Measurements from ENCODE around the gene LANCL2.

Gene LANCL2

DNA sequence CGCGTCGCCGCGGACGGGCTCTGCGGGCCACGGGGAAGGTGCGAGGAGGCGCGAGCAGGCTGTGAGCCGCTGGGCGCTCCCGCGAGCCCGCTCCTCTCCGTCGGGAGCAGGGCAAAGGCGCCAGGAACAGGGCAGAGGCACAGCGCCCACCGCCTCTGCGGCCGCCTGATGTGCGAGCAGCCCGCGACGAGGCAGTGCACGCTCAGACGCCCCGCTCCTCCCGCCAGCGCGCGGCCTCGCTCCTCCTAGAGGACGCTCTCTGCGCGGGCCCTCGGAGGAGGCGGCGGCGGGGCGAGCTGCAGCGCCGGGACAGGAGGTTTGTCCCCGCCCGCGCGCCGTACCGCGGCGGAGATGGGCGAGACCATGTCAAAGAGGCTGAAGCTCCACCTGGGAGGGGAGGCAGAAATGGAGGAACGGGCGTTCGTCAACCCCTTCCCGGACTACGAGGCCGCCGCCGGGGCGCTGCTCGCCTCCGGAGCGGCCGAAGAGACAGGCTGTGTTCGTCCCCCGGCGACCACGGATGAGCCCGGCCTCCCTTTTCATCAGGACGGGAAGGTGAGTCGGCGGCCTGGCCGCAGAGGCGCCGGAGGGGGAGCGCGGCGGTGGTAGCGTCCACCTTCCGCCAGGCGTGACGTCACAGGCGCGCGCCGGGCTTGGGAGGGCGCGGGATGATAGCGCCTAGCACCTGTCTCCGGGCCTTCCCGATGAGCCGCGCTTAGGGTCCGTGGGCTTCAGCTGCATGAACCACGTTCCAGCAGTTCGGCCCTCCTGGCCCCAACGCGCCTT is 731 bp downstream of the LANCL2 start:
- Histone ChIP-seq H2BK15ac (ENCODE audit: low read length) (peak overlapping the region; percentile 14), H3K79me1 (ENCODE audit: low read depth, low read length) (peaks cover 5% of the 10 kb centered on the region), H3K4me2 (ENCODE audit: insufficient read depth, low read length, poor library complexity, severe bottlenecking) (peak overlapping the region; percentile 64), H3K9ac (ENCODE audit: low read depth, low read length, poor library complexity) (peak overlapping the region; percentile 97), H2BK5ac (ENCODE audit: low read length) (peak overlapping the region; percentile 96), H3K14ac (ENCODE audit: low read length) (peak overlapping the region; percentile 92), H3K9me3 (replicated peaks in 1 of 2; ENCODE audit: control insufficient read depth in 2 of 2, insufficient read depth in 1 of 2, low read depth in 1 of 2, low read length in 2 of 2) (no peaks in the 10 kb centered on the region), H4K8ac (ENCODE audit: low read depth, low read length) (no peak overlapping the region), H3K4me1 (ENCODE audit: control insufficient read depth in 2 of 2, insufficient read depth in 1 of 2, low read depth in 1 of 2, low read length in 2 of 2) (peaks cover 3 to 5% of the 10 kb centered on the region in 2 donors), H3K18ac (ENCODE audit: low read length) (peak overlapping the region; percentile 99), H3K4ac (ENCODE audit: low read length) (no peak overlapping the region), H4K91ac (ENCODE audit: low read depth, low read length, poor library complexity) (peak overlapping the region; percentile 76), H2AFZ (ENCODE audit: low read length) (peak overlapping the region; percentile 99), H2AK5ac (ENCODE audit: low read depth, low read length) (no peak overlapping the region), H3K27ac (replicated peaks; ENCODE audit: low read length) (peak overlapping the region; percentile 99), H3K23ac (ENCODE audit: low read depth, low read length, poor library complexity) (peak overlapping the region; percentile 98), H3K27me3 (ENCODE audit: control insufficient read depth in 3 of 3, insufficient read depth in 3 of 3, low read depth in 1 of 3, low read length in 3 of 3) (no peaks in the 10 kb centered on the region), H2BK12ac (ENCODE audit: low read length) (no peak overlapping the region), H2BK120ac (ENCODE audit: low read depth, low read length) (peak overlapping the region; percentile 90), H3K4me3 (ENCODE audit: low read length in 2 of 2) (peak overlapping the region; percentile 74 to 97), H3K36me3 (replicated peaks in 1 of 2; ENCODE audit: control insufficient read depth in 2 of 2, insufficient read depth in 2 of 2, low read length in 2 of 2) (peaks cover 0 to 9% of the 10 kb centered on the region in 2 donors)
- peak; percentile 97 for DNase-seq (ENCODE audit: low spot score)
- no CpG with 5 or more reads among the region's 101 CpGs for WGBS, 2 donors (ENCODE audit: extremely low coverage in 2 of 2, insufficient read length in 2 of 2, insufficient replicate concordance in 1 of 2)

DNA sequence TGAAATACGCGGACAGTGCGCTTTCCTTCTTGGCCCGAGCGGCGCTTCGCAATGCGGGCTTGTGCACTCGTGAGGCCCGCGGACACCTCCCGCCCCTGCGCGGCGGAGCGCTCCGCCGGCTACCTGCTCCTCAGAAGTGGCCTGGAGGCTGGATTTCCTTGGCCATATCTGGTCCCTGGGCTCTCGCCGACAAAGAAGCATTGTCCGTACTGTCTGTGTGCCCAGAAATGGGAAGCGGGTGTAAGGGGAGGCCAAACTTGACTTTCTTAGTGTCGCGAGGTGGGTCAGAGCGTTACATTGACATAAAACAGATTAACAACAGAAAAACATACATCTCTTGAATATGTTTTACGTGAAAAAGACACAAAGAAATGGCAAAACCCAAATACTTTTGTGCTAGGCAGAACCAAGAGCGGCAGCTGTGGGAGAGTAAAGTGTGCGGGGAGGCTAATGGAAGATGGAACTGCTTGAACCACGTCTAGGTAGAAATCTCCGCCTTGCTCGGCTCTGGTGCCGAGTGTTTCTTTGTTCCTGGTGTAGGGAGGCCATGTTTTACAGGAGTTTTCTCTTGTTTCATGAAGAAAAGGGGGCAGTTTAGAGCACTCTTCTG is 1.4 kb downstream of the LANCL2 start:
- Histone ChIP-seq H2AFZ (ENCODE audit: low read length) (peak overlapping the region; percentile 99), H2BK15ac (ENCODE audit: low read length) (no peak overlapping the region), H3K27ac (replicated peaks; ENCODE audit: low read length) (peak overlapping the region; percentile 77), H3K9me3 (replicated peaks in 1 of 2; ENCODE audit: control insufficient read depth in 2 of 2, insufficient read depth in 1 of 2, low read depth in 1 of 2, low read length in 2 of 2) (no peaks in the 10 kb centered on the region), H3K79me1 (ENCODE audit: low read depth, low read length) (peaks cover 5% of the 10 kb centered on the region), H3K23ac (ENCODE audit: low read depth, low read length, poor library complexity) (peak overlapping the region; percentile 98), H3K9ac (ENCODE audit: low read depth, low read length, poor library complexity) (peak overlapping the region; percentile 97), H3K4me1 (ENCODE audit: control insufficient read depth in 2 of 2, insufficient read depth in 1 of 2, low read depth in 1 of 2, low read length in 2 of 2) (peaks cover 3 to 5% of the 10 kb centered on the region in 2 donors), H2BK12ac (ENCODE audit: low read length) (no peak overlapping the region), H2BK5ac (ENCODE audit: low read length) (peak overlapping the region; percentile 93), H3K4ac (ENCODE audit: low read length) (no peak overlapping the region), H3K4me3 (ENCODE audit: low read length in 2 of 2) (peak overlapping the region; percentile 74 to 97), H3K14ac (ENCODE audit: low read length) (peak overlapping the region; percentile 25), H3K36me3 (replicated peaks in 1 of 2; ENCODE audit: control insufficient read depth in 2 of 2, insufficient read depth in 2 of 2, low read length in 2 of 2) (peaks cover 0 to 9% of the 10 kb centered on the region in 2 donors), H2BK120ac (ENCODE audit: low read depth, low read length) (no peak overlapping the region), H3K27me3 (ENCODE audit: control insufficient read depth in 3 of 3, insufficient read depth in 3 of 3, low read depth in 1 of 3, low read length in 3 of 3) (no peaks in the 10 kb centered on the region), H3K4me2 (ENCODE audit: insufficient read depth, low read length, poor library complexity, severe bottlenecking) (peak overlapping the region; percentile 64), H3K18ac (ENCODE audit: low read length) (peak overlapping the region; percentile 93), H2AK5ac (ENCODE audit: low read depth, low read length) (no peak overlapping the region), H4K8ac (ENCODE audit: low read depth, low read length) (no peak overlapping the region), H4K91ac (ENCODE audit: low read depth, low read length, poor library complexity) (no peak overlapping the region)
- DNase-seq (ENCODE audit: low spot score), result no peak
- WGBS, 2 donors (ENCODE audit: extremely low coverage in 2 of 2, insufficient read length in 2 of 2, insufficient replicate concordance in 1 of 2), result no CpG with 5 or more reads among the region's 32 CpGs

DNA sequence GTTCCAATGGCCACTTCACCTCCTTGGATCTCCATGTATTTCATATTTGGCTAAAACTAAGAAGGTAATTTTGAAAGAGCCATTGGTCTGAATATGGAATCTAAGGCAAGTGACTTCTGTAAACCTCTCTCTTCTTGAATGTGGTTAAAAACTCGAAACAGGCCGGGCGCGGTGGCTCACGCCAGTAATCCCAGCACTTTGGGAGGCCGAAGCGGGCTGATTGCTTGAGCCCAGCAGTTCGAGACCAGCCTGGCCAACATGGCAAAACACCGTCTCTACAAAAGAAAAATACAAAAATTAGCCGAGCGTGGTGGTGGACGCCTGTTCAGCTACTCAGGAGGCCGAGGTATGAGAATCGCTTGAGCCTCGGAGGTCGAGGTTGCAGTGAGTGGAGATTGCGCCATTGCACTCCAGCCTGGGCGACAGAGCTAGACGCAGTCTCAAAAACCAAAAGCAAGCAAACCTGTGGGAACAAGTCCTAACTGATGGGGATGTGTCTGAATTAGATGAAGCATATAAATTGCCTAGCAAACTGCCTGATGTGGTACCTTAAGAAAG is 2.2 kb downstream of the LANCL2 start:
- H2AK5ac ChIP-seq (ENCODE audit: low read depth, low read length), result no peak overlapping the region
- no peak overlapping the region for H3K14ac ChIP-seq (ENCODE audit: low read length)
- no peak overlapping the region for H3K23ac ChIP-seq (ENCODE audit: low read depth, low read length, poor library complexity)
- H3K4ac ChIP-seq (ENCODE audit: low read length), result no peak overlapping the region
- H2BK15ac ChIP-seq (ENCODE audit: low read length), result no peak overlapping the region
- H2AFZ ChIP-seq (ENCODE audit: low read length), result no peak overlapping the region
- H3K4me3 ChIP-seq (ENCODE audit: low read length in 2 of 2), result peak overlapping the region in 1 of 2 donors; percentile 74
- peak overlapping the region; percentile 64 for H3K4me2 ChIP-seq (ENCODE audit: insufficient read depth, low read length, poor library complexity, severe bottlenecking)
- H3K79me1 ChIP-seq (ENCODE audit: low read depth, low read length), result peaks cover 5% of the 10 kb centered on the region
- H4K8ac ChIP-seq (ENCODE audit: low read depth, low read length), result no peak overlapping the region
- H2BK5ac ChIP-seq (ENCODE audit: low read length), result no peak overlapping the region
- no CpG with 5 or more reads among the region's 19 CpGs for WGBS, 2 donors (ENCODE audit: extremely low coverage in 2 of 2, insufficient read length in 2 of 2, insufficient replicate concordance in 1 of 2)
- H3K9me3 ChIP-seq (replicated peaks in 1 of 2; ENCODE audit: control insufficient read depth in 2 of 2, insufficient read depth in 1 of 2, low read depth in 1 of 2, low read length in 2 of 2), result no peaks in the 10 kb centered on the region
- peaks cover 0 to 9% of the 10 kb centered on the region in 2 donors for H3K36me3 ChIP-seq (replicated peaks in 1 of 2; ENCODE audit: control insufficient read depth in 2 of 2, insufficient read depth in 2 of 2, low read length in 2 of 2)
- H2BK12ac ChIP-seq (ENCODE audit: low read length), result no peak overlapping the region
- H3K27ac ChIP-seq (replicated peaks; ENCODE audit: low read length), result no peak overlapping the region
- DNase-seq (ENCODE audit: low spot score), result no peak
- peak overlapping the region; percentile 68 for H3K9ac ChIP-seq (ENCODE audit: low read depth, low read length, poor library complexity)
- peaks cover 3 to 5% of the 10 kb centered on the region in 2 donors for H3K4me1 ChIP-seq (ENCODE audit: control insufficient read depth in 2 of 2, insufficient read depth in 1 of 2, low read depth in 1 of 2, low read length in 2 of 2)
- H3K18ac ChIP-seq (ENCODE audit: low read length), result no peak overlapping the region
- no peak overlapping the region for H4K91ac ChIP-seq (ENCODE audit: low read depth, low read length, poor library complexity)
- no peak overlapping the region for H2BK120ac ChIP-seq (ENCODE audit: low read depth, low read length)
- H3K27me3 ChIP-seq (ENCODE audit: control insufficient read depth in 3 of 3, insufficient read depth in 3 of 3, low read depth in 1 of 3, low read length in 3 of 3), result no peaks in the 10 kb centered on the region

Measured in neuronal stem cell (in vitro differentiated cells).